Tibial nerve (tissue), 4 donors: Measurements from ENCODE around the gene CYP4F12. TPM values are rescaled to one million over a fixed set of nuclear protein-coding genes. Genes with fewer than 3 reads are reported as not detected.
"Not testable (repeated sequence)": the region's sequence is repeated elsewhere in the genome, so short reads cannot be mapped to it uniquely, and the experiment has no call there.

Experiments
- DNase-seq, 2 donors: peaks; one replicate each; pipeline ENCODE4 v3.0.0-alpha.2; 2019; ENCODE audit warnings: low spot score in 2 of 2
- H3K27ac ChIP-seq, 4 donors: fragments of 200-600 bp; sonication (generic) in 3 of 4; one replicate each; pipeline ENCODE4 v1.5.1; 2017 to 2019; ENCODE audit warnings: mild to moderate bottlenecking in 1 of 4
- H3K27me3 ChIP-seq, 2 donors: fragments of 200-600 bp; sonication (generic) in 1 of 2; one replicate each; pipeline versions ENCODE4 v1.5.1 to v1.6.0; 2017 to 2019
- H3K36me3 ChIP-seq, 3 donors: fragments of 200-600 bp; sonication (generic); one replicate each; pipeline ENCODE4 v1.5.1; 2018 to 2019
- H3K4me1 ChIP-seq, 4 donors: fragments of 200-600 bp; sonication (generic) in 3 of 4; one replicate each; pipeline ENCODE4 v1.5.1; 2017 to 2019
- H3K4me3 ChIP-seq, 4 donors: fragments of 200-600 bp; sonication (generic) in 3 of 4; one replicate each; pipeline ENCODE4 v1.5.1; 2017 to 2019; ENCODE audit warnings: mild to moderate bottlenecking in 1 of 4, moderate library complexity in 1 of 4
- H3K9me3 ChIP-seq, 4 donors: fragments of 200-600 bp; sonication (generic) in 3 of 4; one replicate each; pipeline ENCODE4 v1.5.1; 2017 to 2019
- CTCF ChIP-seq, 5 experiments: fragments of 200-600 bp in 3 of 5; fragments of 450-650 bp in 2 of 5; sonication (generic) in 3 of 5; IDR thresholded peaks; one replicate each; pipeline ENCODE4 v1.5.1; 2016 to 2019; ENCODE audit warnings: antibody characterized with exemption in 5 of 5, mild to moderate bottlenecking in 3 of 5, moderate library complexity in 2 of 5
- EP300 ChIP-seq, 2 donors: sonication (generic); formaldehyde crosslinking; IDR thresholded peaks; one replicate each; pipeline ENCODE4 v1.6.1; 2017; ENCODE audit warnings: antibody characterized with exemption in 2 of 2, mild to moderate bottlenecking in 1 of 2
- POLR2A ChIP-seq, 2 donors: fragments of 450-650 bp; IDR thresholded peaks; one replicate each; pipeline ENCODE4 v1.6.1; 2017; ENCODE audit warnings: antibody characterized with exemption in 2 of 2, mild to moderate bottlenecking in 2 of 2, moderate library complexity in 2 of 2
- WGBS, 2 donors: methylation state at CpG; one replicate each; pipeline ENCODE4 v1.1.5; 2018; 5-methylcytosine and 5-hydroxymethylcytosine counted together
- total RNA-seq, 4 donors: library from RNA; depleted of rRNA; stranded (reverse); fragments of >200 nt; gene quantifications; one replicate each; pipeline ENCODE4 v1.1.0, GENCODE V29; 2016

CYP4F12 gene
- total RNA-seq, 4 donors from 2014 or later = 12.6 to 62.0 (median 50.4) TPM

- H3K4me3 ChIP-seq = no peak overlapping the region
- H3K9me3 ChIP-seq = no peaks in the 10 kb centered on the region
- no peak overlapping the region for H3K27ac ChIP-seq
- TF ChIP-seq EP300 (IDR thresholded peaks at IDR 0.05) (no peak), POLR2A (IDR thresholded peaks at IDR 0.05) (no peak), CTCF (IDR thresholded peaks at IDR 0.05) (no peak)
- H3K27me3 ChIP-seq = no peaks in the 10 kb centered on the region
- no peaks in the 10 kb centered on the region for H3K36me3 ChIP-seq
- WGBS, 2 donors = 71 to 93% methylated on average over 3 of the region's 3 CpGs
- no peak for DNase-seq
- H3K4me1 ChIP-seq = peaks cover 0 to 21% (median 3%) of the 10 kb centered on the region in 4 donors
These were observed 29.5 kb upstream of the CYP4F12 start for GRCh38 chr19:15643387-15643786.

GRCh38 chr19:15644066-15644741 is 28.7 kb upstream of the CYP4F12 start:
- no peak for DNase-seq
- H3K27me3 ChIP-seq = no peaks in the 10 kb centered on the region
- no peaks in the 10 kb centered on the region for H3K36me3 ChIP-seq
- TF ChIP-seq EP300 (IDR thresholded peaks at IDR 0.05) (no peak), POLR2A (IDR thresholded peaks at IDR 0.05) (no peak), CTCF (IDR thresholded peaks at IDR 0.05) (no peak)
- H3K27ac ChIP-seq = no peak overlapping the region
- H3K4me3 ChIP-seq = no peak overlapping the region
- 78 to 86% methylated on average over 3 of the region's 3 CpGs for WGBS, 2 donors
- no peaks in the 10 kb centered on the region for H3K9me3 ChIP-seq
- H3K4me1 ChIP-seq = peaks cover 0 to 21% (median 3%) of the 10 kb centered on the region in 4 donors

GRCh38 chr19:15644816-15645215 is 28.1 kb upstream of the CYP4F12 start:
- Histone ChIP-seq H3K27ac (no peak overlapping the region), H3K4me3 (no peak overlapping the region), H3K4me1 (peaks cover 0 to 20% (median 3%) of the 10 kb centered on the region in 4 donors), H3K36me3 (no peaks in the 10 kb centered on the region), H3K9me3 (no peaks in the 10 kb centered on the region), H3K27me3 (no peaks in the 10 kb centered on the region)
- 61 to 70% methylated on average over 3 of the region's 3 CpGs for WGBS, 2 donors
- TF ChIP-seq EP300 (IDR thresholded peaks at IDR 0.05) = no peak
- no peak for TF ChIP-seq CTCF (IDR thresholded peaks at IDR 0.05)
- TF ChIP-seq POLR2A (IDR thresholded peaks at IDR 0.05) = no peak
- no peak for DNase-seq

- H3K27ac ChIP-seq = no peak overlapping the region
- no peak overlapping the region for H3K4me3 ChIP-seq
- H3K4me1 ChIP-seq = no peaks in the 10 kb centered on the region
- H3K36me3 ChIP-seq = no peaks in the 10 kb centered on the region
- no peaks in the 10 kb centered on the region for H3K27me3 ChIP-seq
- no peaks in the 10 kb centered on the region for H3K9me3 ChIP-seq
- TF ChIP-seq POLR2A (IDR thresholded peaks at IDR 0.05) (no peak), CTCF (IDR thresholded peaks at IDR 0.05) (no peak), EP300 (IDR thresholded peaks at IDR 0.05) (no peak)
- WGBS, 2 donors = 63 to 68% methylated on average over 2 of the region's 2 CpGs
- DNase-seq = no peak
These were observed 23.4 kb upstream of the CYP4F12 start for GRCh38 chr19:15649526-15649925.

- not testable (repeated sequence) for H3K9me3 ChIP-seq, H3K27ac ChIP-seq, H3K4me1 ChIP-seq, H3K36me3 ChIP-seq, H3K4me3 ChIP-seq, H3K27me3 ChIP-seq, DNase-seq
These were observed 22.8 kb upstream of the CYP4F12 start for GRCh38 chr19:15650123-15650522.

GRCh38 chr19:15651791-15652190 is 21.1 kb upstream of the CYP4F12 start:
- whole genome bisulfite sequencing, 2 donors = 58 to 93% methylated on average over 3 of the region's 3 CpGs
- no peak for DNase-seq
- no peak for TF ChIP-seq CTCF (IDR thresholded peaks at IDR 0.05)
- no peaks in the 10 kb centered on the region for H3K36me3 ChIP-seq
- H3K9me3 ChIP-seq = no peaks in the 10 kb centered on the region
- no peak overlapping the region for H3K4me3 ChIP-seq
- no peak overlapping the region for H3K27ac ChIP-seq
- no peaks in the 10 kb centered on the region for H3K4me1 ChIP-seq
- no peaks in the 10 kb centered on the region for H3K27me3 ChIP-seq
